HUES48 (cell line): ENCODE data around the gene KANK4.

Source experiments
- H3K27ac ChIP-seq: one replicate; pipeline ENCODE4 v1.7.0; 2013; ENCODE audit warnings: low read depth, low read length, inconsistent platforms
- H3K27me3 ChIP-seq: 2 replicates; pipeline ENCODE4 v1.6.1; 2013; ENCODE audit warnings: mild to moderate bottlenecking, low read length; ENCODE audit not compliant: control insufficient read depth, insufficient read depth
- H3K36me3 ChIP-seq: 2 replicates; pipeline ENCODE4 v1.6.1; 2013; ENCODE audit warnings: low read length; ENCODE audit not compliant: control insufficient read depth, insufficient read depth
- H3K4me1 ChIP-seq: 2 replicates; pipeline ENCODE4 v1.6.1; 2013; ENCODE audit warnings: mild to moderate bottlenecking, low read length; ENCODE audit not compliant: control insufficient read depth, insufficient read depth
- H3K4me3 ChIP-seq: 2 replicates; pipeline ENCODE4 v1.5.1; 2013; ENCODE audit warnings: mild to moderate bottlenecking, low read depth, low read length
- H3K9ac ChIP-seq: 2 replicates; pipeline ENCODE4 v1.6.1; 2013; ENCODE audit warnings: mild to moderate bottlenecking, low read depth, low read length, moderate library complexity
- H3K9me3 ChIP-seq: 2 replicates; pipeline ENCODE4 v1.6.1; 2013; ENCODE audit warnings: low read length; ENCODE audit not compliant: control insufficient read depth, insufficient read depth

The KANK4 gene

GRCh38 chr1:62271948-62272728 lies 47.1 kb downstream of the KANK4 start:
- Histone ChIP-seq H3K27ac (no peak overlapping the region), H3K4me3 (no peak overlapping the region), H3K4me1 (no peaks in the 10 kb centered on the region; the same call in 1 of the 2 replicates), H3K9ac (no peak overlapping the region), H3K9me3 (no peaks in the 10 kb centered on the region), H3K27me3 (no peaks in the 10 kb centered on the region), H3K36me3 (no peaks in the 10 kb centered on the region)

GRCh38 chr1:62271134-62271533 lies 48.1 kb downstream of the KANK4 start:
- Histone ChIP-seq H3K4me3 (no peak overlapping the region), H3K9me3 (no peaks in the 10 kb centered on the region), H3K27me3 (no peaks in the 10 kb centered on the region), H3K36me3 (no peaks in the 10 kb centered on the region), H3K4me1 (no peaks in the 10 kb centered on the region; the same call in 1 of the 2 replicates), H3K9ac (no peak overlapping the region), H3K27ac (no peak overlapping the region)

GRCh38 chr1:62269851-62270495 lies 49.3 kb downstream of the KANK4 start:
- Histone ChIP-seq H3K4me3 (no peak overlapping the region), H3K36me3 (no peaks in the 10 kb centered on the region), H3K9ac (no peak overlapping the region), H3K27me3 (no peaks in the 10 kb centered on the region), H3K27ac (no peak overlapping the region), H3K9me3 (no peaks in the 10 kb centered on the region), H3K4me1 (no peaks in the 10 kb centered on the region; the same call in 1 of the 2 replicates)

- no peaks in the 10 kb centered on the region; the same call in 1 of the 2 replicates for H3K4me1 ChIP-seq
- H3K27ac ChIP-seq = no peak overlapping the region
- no peak overlapping the region for H3K9ac ChIP-seq
- no peaks in the 10 kb centered on the region for H3K36me3 ChIP-seq
- H3K27me3 ChIP-seq = no peaks in the 10 kb centered on the region
- H3K4me3 ChIP-seq = no peak overlapping the region
- no peaks in the 10 kb centered on the region for H3K9me3 ChIP-seq
These were observed 49.8 kb downstream of the KANK4 start for GRCh38 chr1:62269439-62269838.

- H3K27me3 ChIP-seq = no peaks in the 10 kb centered on the region
- no peak overlapping the region for H3K27ac ChIP-seq
- no peak overlapping the region for H3K4me3 ChIP-seq
- no peak overlapping the region for H3K9ac ChIP-seq
- no peaks in the 10 kb centered on the region for H3K36me3 ChIP-seq
- no peaks in the 10 kb centered on the region for H3K9me3 ChIP-seq
- H3K4me1 ChIP-seq = peaks cover 4% of the 10 kb centered on the region; the same call in 1 of the 2 replicates
These were observed 50.9 kb downstream of the KANK4 start for GRCh38 chr1:62268315-62268714.

- no peaks in the 10 kb centered on the region for H3K27me3 ChIP-seq
- H3K4me1 ChIP-seq = peaks cover 8% of the 10 kb centered on the region; the same call in 1 of the 2 replicates
- H3K27ac ChIP-seq = no peak overlapping the region
- H3K4me3 ChIP-seq = no peak overlapping the region
- no peak overlapping the region for H3K9ac ChIP-seq
- H3K36me3 ChIP-seq = no peaks in the 10 kb centered on the region
- no peaks in the 10 kb centered on the region for H3K9me3 ChIP-seq
These were observed 53.0 kb downstream of the KANK4 start for GRCh38 chr1:62265956-62266935.

GRCh38 chr1:62263814-62264353 lies 55.4 kb downstream of the KANK4 start:
- H3K4me3 ChIP-seq = no peak overlapping the region
- H3K36me3 ChIP-seq = no peaks in the 10 kb centered on the region
- H3K27me3 ChIP-seq = no peaks in the 10 kb centered on the region
- no peak overlapping the region for H3K27ac ChIP-seq
- peaks cover 8% of the 10 kb centered on the region; the same call in 1 of the 2 replicates for H3K4me1 ChIP-seq
- H3K9me3 ChIP-seq = no peaks in the 10 kb centered on the region
- H3K9ac ChIP-seq = no peak overlapping the region

GRCh38 chr1:62263006-62263813 lies 56.0 kb downstream of the KANK4 start:
- no peaks in the 10 kb centered on the region for H3K27me3 ChIP-seq
- H3K36me3 ChIP-seq = no peaks in the 10 kb centered on the region
- H3K9me3 ChIP-seq = no peaks in the 10 kb centered on the region
- peaks cover 8% of the 10 kb centered on the region; the same call in 1 of the 2 replicates for H3K4me1 ChIP-seq
- no peak overlapping the region for H3K27ac ChIP-seq
- H3K9ac ChIP-seq = no peak overlapping the region
- H3K4me3 ChIP-seq = no peak overlapping the region

- Histone ChIP-seq H3K4me3 (no peak overlapping the region), H3K9me3 (no peaks in the 10 kb centered on the region), H3K4me1 (peaks cover 8% of the 10 kb centered on the region; the same call in 1 of the 2 replicates), H3K9ac (no peak overlapping the region), H3K36me3 (no peaks in the 10 kb centered on the region), H3K27ac (no peak overlapping the region), H3K27me3 (no peaks in the 10 kb centered on the region)
These were observed 58.5 kb downstream of the KANK4 start for GRCh38 chr1:62260688-62261087.

- Histone ChIP-seq H3K4me3 (no peak overlapping the region), H3K27me3 (no peaks in the 10 kb centered on the region), H3K9me3 (no peaks in the 10 kb centered on the region), H3K9ac (no peak overlapping the region), H3K4me1 (peaks cover 8% of the 10 kb centered on the region; the same call in 1 of the 2 replicates), H3K36me3 (no peaks in the 10 kb centered on the region), H3K27ac (no peak overlapping the region)
These were observed 59.7 kb downstream of the KANK4 start for GRCh38 chr1:62259551-62259950.
